ENCODE data around the gene TRIM52. TPM values are rescaled to one million over a fixed set of nuclear protein-coding genes. Genes with fewer than 3 reads are reported as not detected.
"Not testable (repeated sequence)": the region's sequence is repeated elsewhere in the genome, so short reads cannot be mapped to it uniquely, and the experiment has no call there.

Gene TRIM52
- total and polyA plus RNA-seq, 2 of the 13 experiments (the other 11 are each of a cell fraction or from before 2014, with no cell fraction given), result 7.2 to 11.6 TPM

DNA sequence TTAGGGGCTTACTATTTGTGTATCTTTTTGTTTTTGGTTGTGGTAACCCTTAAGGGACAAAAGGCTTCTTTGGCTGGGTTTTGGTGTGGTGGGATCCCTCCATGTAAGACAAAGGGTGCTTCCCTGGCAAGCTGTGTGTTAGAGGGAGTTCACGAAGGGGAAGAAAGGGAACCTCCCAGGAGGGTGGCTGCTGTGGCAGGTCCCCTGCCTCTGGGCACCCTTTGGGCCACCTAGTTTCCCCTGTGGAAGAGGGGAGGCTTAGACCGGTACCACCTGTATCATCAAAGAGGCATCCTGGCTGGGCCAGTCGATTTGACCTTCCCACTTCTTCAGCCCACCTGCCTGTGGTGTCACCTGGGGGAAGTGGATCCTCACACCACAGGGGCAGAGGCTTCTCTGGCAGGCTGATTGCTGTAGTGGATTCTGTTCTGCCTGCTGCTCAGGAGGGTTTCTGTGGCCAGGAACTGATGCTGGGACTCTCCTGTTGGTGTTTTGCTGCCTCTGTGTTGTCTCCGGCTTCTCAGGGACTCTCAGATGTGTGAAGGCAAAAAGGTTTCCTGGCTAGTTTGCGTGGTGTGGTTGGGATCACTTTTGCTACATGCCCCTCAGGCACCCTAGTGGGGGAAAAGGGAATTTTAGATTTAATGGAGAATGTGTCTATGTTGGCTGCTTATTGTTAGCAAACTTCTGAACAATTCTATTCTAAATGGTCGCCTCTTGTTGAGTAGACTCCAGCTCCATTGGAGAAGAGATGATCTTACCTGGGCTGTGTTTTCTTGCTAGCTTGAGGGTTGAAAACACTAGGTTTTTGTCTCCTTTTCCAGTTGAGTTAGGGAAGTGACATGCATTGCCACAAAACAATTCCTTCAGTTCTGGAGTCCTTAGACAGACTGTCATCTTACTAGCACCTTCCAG is 23.2 kb upstream of the TRIM52 start:
- H3K27me3 ChIP-seq (ENCODE audit: control insufficient read depth in 1 of 2, insufficient read depth in 2 of 2, low read length in 2 of 2); H3K4me2 ChIP-seq (ENCODE audit: low read depth, low read length); H3K9ac ChIP-seq (ENCODE audit: insufficient read depth, low read depth, low read length); in situ Hi-C loops (cut with HindIII; ENCODE audit: extremely low pct_ligation_motif_present, low pct_unique_long_range_greater_than_20kb); POLR2A ChIA-PET; H3K79me2 ChIP-seq (ENCODE audit: insufficient read depth, low read length); H3K27ac ChIP-seq (ENCODE audit: extremely low read length, insufficient read depth, low read length); ATAC-seq; H3K4me3 ChIP-seq (replicated peaks in 1 of 3; ENCODE audit: insufficient read depth in 1 of 3, low read depth in 2 of 3, low read length in 3 of 3); intact Hi-C loops (cut with micrococcal nuclease; ENCODE audit: unreplicated experiment); FAIRE-seq; H2AFZ ChIP-seq (ENCODE audit: low read length); H3K4me1 ChIP-seq (ENCODE audit: insufficient read depth, low read length); H3K36me3 ChIP-seq (replicated peaks in 1 of 2; ENCODE audit: control insufficient read depth in 1 of 2, insufficient read depth in 2 of 2, low read length in 2 of 2); H3K9me3 ChIP-seq (ENCODE audit: low read length); CTCF ChIA-PET (ENCODE audit: low intra/inter-chr PET ratio, low total read pairs); BruUV-seq (replicated peaks); DNase-seq (ENCODE audit: low spot score); H4K20me1 ChIP-seq (ENCODE audit: insufficient read depth, low read length): not testable (repeated sequence)
- 31% methylated on average over 4 of the region's 6 CpGs for WGBS (ENCODE audit: low lambda C conversion rate)

DNA sequence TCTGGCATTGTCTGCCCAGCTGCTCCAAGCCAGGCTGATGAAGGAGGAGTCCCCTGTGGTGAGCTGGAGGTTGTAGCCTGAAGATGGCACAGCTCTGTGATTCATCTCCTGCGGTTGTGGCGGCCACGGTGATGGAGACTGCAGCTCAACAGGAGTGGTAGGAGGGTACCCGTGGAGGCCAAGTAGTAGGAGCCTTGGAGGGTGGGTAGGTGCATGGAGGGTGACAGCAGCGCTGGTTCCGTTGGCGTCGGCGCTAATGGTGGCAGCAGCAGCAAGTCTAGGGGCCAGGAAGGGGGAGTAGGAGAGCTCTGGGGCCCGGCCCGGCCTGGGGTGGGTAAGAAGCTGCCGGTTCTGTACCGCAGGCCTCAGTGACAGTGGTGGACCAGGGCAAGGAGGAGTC is 22.4 kb upstream of the TRIM52 start:
- H2AFZ ChIP-seq (ENCODE audit: low read length), result no peak overlapping the region
- no peak for ATAC-seq
- no peaks in the 10 kb centered on the region for H3K79me2 ChIP-seq (ENCODE audit: insufficient read depth, low read length)
- no TSS peak for BruUV-seq (replicated peaks)
- 53% methylated on average over 8 of the region's 13 CpGs for WGBS (ENCODE audit: low lambda C conversion rate)
- in situ Hi-C loops (cut with HindIII; ENCODE audit: extremely low pct_ligation_motif_present, low pct_unique_long_range_greater_than_20kb), result no loop called here
- no peak overlapping the region for H3K27ac ChIP-seq (ENCODE audit: extremely low read length, insufficient read depth, low read length)
- no peak overlapping the region for H3K4me3 ChIP-seq (replicated peaks in 1 of 3; ENCODE audit: insufficient read depth in 1 of 3, low read depth in 2 of 3, low read length in 3 of 3)
- H3K4me1 ChIP-seq (ENCODE audit: insufficient read depth, low read length), result peaks cover 5% of the 10 kb centered on the region; the same call in 1 of the 2 replicates
- H4K20me1 ChIP-seq (ENCODE audit: insufficient read depth, low read length), result no peaks in the 10 kb centered on the region
- H3K36me3 ChIP-seq (replicated peaks in 1 of 2; ENCODE audit: control insufficient read depth in 1 of 2, insufficient read depth in 2 of 2, low read length in 2 of 2), result no peaks in the 10 kb centered on the region
- no peak for DNase-seq (ENCODE audit: low spot score)
- intact Hi-C loops (cut with micrococcal nuclease; ENCODE audit: unreplicated experiment), result no loop called here
- CTCF ChIA-PET (ENCODE audit: low intra/inter-chr PET ratio, low total read pairs), result no interaction called here
- H3K27me3 ChIP-seq (ENCODE audit: control insufficient read depth in 1 of 2, insufficient read depth in 2 of 2, low read length in 2 of 2), result no peaks in the 10 kb centered on the region
- no peak overlapping the region for H3K9ac ChIP-seq (ENCODE audit: insufficient read depth, low read depth, low read length)
- FAIRE-seq, result no peak
- H3K4me2 ChIP-seq (ENCODE audit: low read depth, low read length), result no peak overlapping the region
- no peaks in the 10 kb centered on the region for H3K9me3 ChIP-seq (ENCODE audit: low read length)
- POLR2A ChIA-PET, result no interaction called here
- TF ChIP-seq SRF (IDR thresholded peaks at IDR 0.05; ENCODE audit: low read depth, low read length) (no peak), JARID2 (CRISPR knock-in tag; IDR thresholded peaks at IDR 0.05; ENCODE audit: insufficient replicate concordance) (no peak), PCBP1 (IDR thresholded peaks at IDR 0.05; ENCODE audit: borderline replicate concordance, low read depth, low read length) (no peak), ZSCAN9 (CRISPR knock-in tag; IDR thresholded peaks at IDR 0.05; ENCODE audit: borderline replicate concordance) (no peak), ZNF329 (CRISPR knock-in tag; IDR thresholded peaks at IDR 0.05; ENCODE audit: low read depth) (no peak), JDP2 (CRISPR knock-in tag; IDR thresholded peaks at IDR 0.05; ENCODE audit: borderline replicate concordance) (no peak), POLR2A (IDR thresholded peaks at IDR 0.05; ENCODE audit: insufficient read depth in 1 of 2, low read depth in 2 of 2, low read length in 2 of 2) (no peak), SIN3B (IDR thresholded peaks at IDR 0.05; ENCODE audit: low read length) (no peak), ZNF30 (CRISPR knock-in tag; IDR thresholded peaks at IDR 0.05) (no peak), ZNF530 (CRISPR knock-in tag; IDR thresholded peaks at IDR 0.05; ENCODE audit: low read depth) (no peak), RXRA (CRISPR knock-in tag; IDR thresholded peaks at IDR 0.05) (no peak), JUNB (CRISPR knock-in tag; IDR thresholded peaks at IDR 0.05; ENCODE audit: borderline replicate concordance) (no peak)
- TF ChIP-seq, protein P1, sequence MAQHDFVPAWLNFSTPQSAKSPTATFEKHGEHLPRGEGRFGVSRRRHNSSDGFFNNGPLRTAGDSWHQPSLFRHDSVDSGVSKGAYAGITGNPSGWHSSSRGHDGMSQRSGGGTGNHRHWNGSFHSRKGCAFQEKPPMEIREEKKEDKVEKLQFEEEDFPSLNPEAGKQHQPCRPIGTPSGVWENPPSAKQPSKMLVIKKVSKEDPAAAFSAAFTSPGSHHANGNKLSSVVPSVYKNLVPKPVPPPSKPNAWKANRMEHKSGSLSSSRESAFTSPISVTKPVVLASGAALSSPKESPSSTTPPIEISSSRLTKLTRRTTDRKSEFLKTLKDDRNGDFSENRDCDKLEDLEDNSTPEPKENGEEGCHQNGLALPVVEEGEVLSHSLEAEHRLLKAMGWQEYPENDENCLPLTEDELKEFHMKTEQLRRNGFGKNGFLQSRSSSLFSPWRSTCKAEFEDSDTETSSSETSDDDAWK (CRISPR knock-in tag; IDR thresholded peaks at IDR 0.05), result no peak
- TF ChIP-seq, protein P2, sequence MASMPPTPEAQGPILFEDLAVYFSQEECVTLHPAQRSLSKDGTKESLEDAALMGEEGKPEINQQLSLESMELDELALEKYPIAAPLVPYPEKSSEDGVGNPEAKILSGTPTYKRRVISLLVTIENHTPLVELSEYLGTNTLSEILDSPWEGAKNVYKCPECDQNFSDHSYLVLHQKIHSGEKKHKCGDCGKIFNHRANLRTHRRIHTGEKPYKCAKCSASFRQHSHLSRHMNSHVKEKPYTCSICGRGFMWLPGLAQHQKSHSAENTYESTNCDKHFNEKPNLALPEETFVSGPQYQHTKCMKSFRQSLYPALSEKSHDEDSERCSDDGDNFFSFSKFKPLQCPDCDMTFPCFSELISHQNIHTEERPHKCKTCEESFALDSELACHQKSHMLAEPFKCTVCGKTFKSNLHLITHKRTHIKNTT (CRISPR knock-in tag; IDR thresholded peaks at IDR 0.05), result no peak

Measured in HepG2 (cell line).